HEK293T (cell line): Measurements from ENCODE around the gene ARHGAP25.
A peak's percentile ranks its signal among the peaks of the same experiment; 100 is the strongest.

Experiments used
- CTCF ChIA-PET: fragments of 350-600 bp; formaldehyde crosslinking; extraction: SDS; loops from one replicate; lab custom pipeline; 2021; ENCODE audit warnings: antibody characterized with exemption, inconsistent platforms; lab: Yijun Ruan, JAX
- POLR2A ChIA-PET: fragments of 350-600 bp; formaldehyde crosslinking; extraction: SDS; loops from one replicate; lab custom pipeline; 2020; ENCODE audit warnings: antibody characterized with exemption, inconsistent platforms; lab: Yijun Ruan, JAX
- DNase-seq: peaks from one replicate; pipeline ENCODE4 v3.0.0; 2012; ENCODE audit warnings: mixed read lengths; ENCODE audit errors: extremely low spot score
- ARNT ChIP-seq: fragments of 450-650 bp; IDR thresholded peaks from 2 replicates; pipeline ENCODE4 v1.6.1; 2017; ENCODE audit warnings: mild to moderate bottlenecking
- BHLHE40 ChIP-seq: fragments of 450-650 bp; IDR thresholded peaks from 2 replicates; pipeline ENCODE4 v1.6.1; 2016; ENCODE audit warnings: mild to moderate bottlenecking, moderate library complexity, borderline replicate concordance
- CTBP1 ChIP-seq: fragments of 450-650 bp; IDR thresholded peaks from 2 replicates; pipeline ENCODE4 v1.6.1; 2016; ENCODE audit warnings: borderline replicate concordance
- ELF4 ChIP-seq: fragments of 450-650 bp; IDR thresholded peaks from 2 replicates; pipeline ENCODE4 v1.6.1; 2017; ENCODE audit warnings: antibody characterized with exemption
- FOXA1 ChIP-seq: fragments of 450-650 bp; IDR thresholded peaks from 2 replicates; pipeline ENCODE4 v1.6.1; 2016; ENCODE audit warnings: mild to moderate bottlenecking
- FOXK2 ChIP-seq: fragments of 450-650 bp; IDR thresholded peaks from 2 replicates; pipeline ENCODE4 v1.6.1; 2016; ENCODE audit warnings: mild to moderate bottlenecking
- FOXM1 ChIP-seq: fragments of 450-650 bp; IDR thresholded peaks from 2 replicates; pipeline ENCODE4 v1.6.1; 2017; ENCODE audit warnings: mild to moderate bottlenecking, borderline replicate concordance
- HDGF ChIP-seq: fragments of 450-650 bp; IDR thresholded peaks from 2 replicates; pipeline ENCODE4 v1.6.1; 2017; ENCODE audit warnings: antibody characterized with exemption, borderline replicate concordance
- L3MBTL2 ChIP-seq: fragments of 450-650 bp; conservative IDR thresholded peaks from 2 replicates; pipeline ENCODE4 v1.6.1; 2016; ENCODE audit warnings: mild to moderate bottlenecking
- LEF1 ChIP-seq: fragments of 450-650 bp; IDR thresholded peaks from 2 replicates; pipeline ENCODE4 v1.6.1; 2017; ENCODE audit warnings: mild to moderate bottlenecking, borderline replicate concordance
- NFRKB ChIP-seq: fragments of 450-650 bp; IDR thresholded peaks from 2 replicates; pipeline ENCODE4 v1.6.1; 2016; ENCODE audit warnings: mild to moderate bottlenecking, moderate library complexity
- SP1 ChIP-seq: fragments of 450-650 bp; IDR thresholded peaks from 2 replicates; pipeline ENCODE4 v1.6.1; 2017
- SUZ12 ChIP-seq: fragments of 450-650 bp; IDR thresholded peaks from 2 replicates; pipeline ENCODE4 v1.6.1; 2016; ENCODE audit warnings: mild to moderate bottlenecking
- TARDBP ChIP-seq: fragments of 450-650 bp; IDR thresholded peaks from 2 replicates; pipeline ENCODE4 v1.6.1; 2016
- ZNF384 ChIP-seq: fragments of 450-650 bp; IDR thresholded peaks from 2 replicates; pipeline ENCODE4 v1.6.1; 2016
- TF ChIP-seq, protein P1 (sequence below): fragments of 450-650 bp; IDR thresholded peaks from 2 replicates; pipeline ENCODE4 v1.6.1; 2016

Gene ARHGAP25

DNA sequence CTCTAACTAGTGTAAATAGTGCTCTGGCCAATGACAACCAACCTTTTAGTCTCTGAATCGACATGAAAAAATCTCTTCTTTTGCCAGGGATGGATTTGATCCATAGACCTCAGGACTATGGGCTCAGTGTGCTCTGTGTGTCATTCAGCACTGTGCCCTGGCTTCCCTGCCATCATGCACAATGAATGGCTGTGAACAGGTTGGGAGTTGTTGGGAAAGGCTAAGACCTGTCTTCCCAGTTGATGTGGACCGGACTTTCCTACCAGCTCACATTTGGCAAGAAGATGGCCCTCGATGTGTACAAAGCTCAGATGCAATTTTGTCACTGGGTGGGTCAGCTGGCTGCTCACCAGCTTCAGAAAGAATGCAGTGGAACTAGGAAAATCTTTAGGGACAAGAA lies 26.0 kb upstream of the ARHGAP25 start:
- POLR2A ChIA-PET: no interaction called here
- TF ChIP-seq LEF1: no peak
- no peak for TF ChIP-seq CTBP1
- no peak for TF ChIP-seq SUZ12
- TF ChIP-seq L3MBTL2: no peak
- TF ChIP-seq, protein P1, sequence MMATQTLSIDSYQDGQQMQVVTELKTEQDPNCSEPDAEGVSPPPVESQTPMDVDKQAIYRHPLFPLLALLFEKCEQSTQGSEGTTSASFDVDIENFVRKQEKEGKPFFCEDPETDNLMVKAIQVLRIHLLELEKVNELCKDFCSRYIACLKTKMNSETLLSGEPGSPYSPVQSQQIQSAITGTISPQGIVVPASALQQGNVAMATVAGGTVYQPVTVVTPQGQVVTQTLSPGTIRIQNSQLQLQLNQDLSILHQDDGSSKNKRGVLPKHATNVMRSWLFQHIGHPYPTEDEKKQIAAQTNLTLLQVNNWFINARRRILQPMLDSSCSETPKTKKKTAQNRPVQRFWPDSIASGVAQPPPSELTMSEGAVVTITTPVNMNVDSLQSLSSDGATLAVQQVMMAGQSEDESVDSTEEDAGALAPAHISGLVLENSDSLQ: no peak
- TF ChIP-seq NFRKB: no peak
- no peak for TF ChIP-seq SP1
- no peak for TF ChIP-seq FOXK2
- no peak for TF ChIP-seq ARNT
- TF ChIP-seq ELF4: no peak
- no peak for TF ChIP-seq FOXA1
- no peak for TF ChIP-seq HDGF
- TF ChIP-seq BHLHE40: no peak
- no peak for TF ChIP-seq FOXM1
- TF ChIP-seq ZNF384: no peak
- no peak for DNase-seq
- CTCF ChIA-PET: interaction anchor here (0.7 to 2.9 kb wide), 11 partner anchors 12 to 245 kb away, joined by 3 to 27 read pairs (median 4); partner anchors contain the start of gene FBXO48

DNA sequence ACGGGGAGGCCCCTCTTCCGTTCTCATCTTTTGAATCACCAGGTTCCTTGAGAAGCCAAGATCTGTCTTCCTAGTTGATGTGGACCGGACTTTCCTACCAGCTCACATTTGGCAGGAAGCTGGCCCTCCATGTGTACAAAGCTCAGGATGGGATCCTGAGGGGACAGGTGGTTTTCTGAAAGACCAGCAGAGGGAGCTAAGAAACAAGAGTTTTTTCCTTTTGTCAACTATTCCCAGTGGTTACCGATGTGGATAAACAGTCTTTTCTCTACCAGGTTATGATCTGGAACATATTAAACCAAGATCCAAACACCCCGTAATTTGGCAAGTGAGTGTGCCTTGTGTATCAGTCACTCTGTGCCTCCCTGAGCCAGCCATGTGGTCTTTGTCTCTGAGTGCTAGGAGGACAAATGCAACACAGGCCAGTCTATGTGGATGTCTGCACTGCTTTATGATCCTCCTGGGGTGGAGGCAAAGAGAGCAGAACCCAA lies 25.1 kb upstream of the ARHGAP25 start:
- TF ChIP-seq ELF4 (no peak), CTBP1 (no peak), ARNT (no peak), L3MBTL2 (no peak), HDGF (no peak), NFRKB (no peak), SUZ12 (no peak), FOXA1 (no peak), LEF1 (no peak), ZNF384 (no peak), SP1 (no peak), BHLHE40 (no peak), FOXM1 (no peak), TARDBP (no peak), FOXK2 (no peak)
- TF ChIP-seq, protein P1: no peak

DNA sequence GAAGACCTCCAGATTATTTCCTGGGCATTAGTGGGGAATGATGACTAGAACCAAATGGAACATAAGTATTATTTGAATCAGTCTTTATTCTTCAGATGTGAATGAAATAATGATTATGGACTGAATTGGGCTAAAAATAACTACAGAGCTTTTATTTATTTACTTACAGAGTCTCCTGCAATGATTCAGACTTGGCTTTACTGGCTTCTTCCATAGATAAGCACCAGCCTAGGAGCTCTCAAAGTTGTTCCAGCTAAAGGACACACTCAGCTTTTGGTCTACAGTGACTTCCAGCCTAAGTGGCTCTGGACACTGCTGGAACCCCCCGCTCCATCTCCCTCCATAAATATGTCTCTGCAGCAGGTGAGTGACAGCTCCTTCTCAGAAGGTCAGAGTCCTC lies 24.3 kb upstream of the ARHGAP25 start:
- no peak for TF ChIP-seq ARNT
- TF ChIP-seq CTBP1: no peak
- no peak for TF ChIP-seq ZNF384
- TF ChIP-seq BHLHE40: no peak
- no peak for TF ChIP-seq FOXM1
- no peak for TF ChIP-seq SUZ12
- no peak for TF ChIP-seq ELF4
- TF ChIP-seq L3MBTL2: no peak
- no peak for TF ChIP-seq SP1
- TF ChIP-seq FOXK2: no peak
- TF ChIP-seq NFRKB: no peak
- no peak for TF ChIP-seq FOXA1
- TF ChIP-seq, protein P1: no peak
- TF ChIP-seq LEF1: no peak
- TF ChIP-seq TARDBP: no peak
- no peak for TF ChIP-seq HDGF
- no peak for DNase-seq
- ChIA-PET CTCF (interaction anchor here (1.3 to 2.9 kb wide), 2 partner anchors 180 to 215 kb away, joined by 3 to 27 read pairs; no protein-coding TSS in a partner anchor), POLR2A (no interaction called here)

More for the DNA sequence above, 25.1 kb upstream of the ARHGAP25 start:
- DNase-seq: peak; percentile 67
- CTCF ChIA-PET: interaction anchor here (0.6 to 2.9 kb wide), 19 partner anchors 9 to 304 kb away, joined by 3 to 27 read pairs (median 4); partner anchors contain the start of genes ANTXR1 and FBXO48
- POLR2A ChIA-PET: no interaction called here

DNA sequence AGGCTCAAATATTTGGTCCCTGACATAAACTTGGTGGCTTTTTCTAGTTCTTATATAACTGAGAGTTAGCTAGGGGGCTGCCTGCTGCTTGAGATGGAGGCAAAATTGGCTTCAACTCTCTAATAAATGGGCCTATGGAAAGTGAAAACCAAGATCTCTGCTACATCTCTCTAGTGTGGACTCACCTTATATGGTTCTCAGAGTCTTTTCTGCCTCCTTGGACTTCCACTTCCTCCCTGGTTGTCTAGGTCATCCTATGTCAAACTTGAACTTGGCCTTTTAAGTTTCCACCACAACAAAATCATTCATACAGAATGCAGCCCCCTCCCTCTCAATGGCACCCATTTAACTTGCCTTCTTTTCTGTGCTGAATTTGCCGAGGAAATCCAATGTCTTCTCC lies 23.9 kb upstream of the ARHGAP25 start:
- DNase-seq: no peak
- TF ChIP-seq CTBP1: no peak
- no peak for TF ChIP-seq FOXM1
- TF ChIP-seq TARDBP: no peak
- TF ChIP-seq ZNF384: no peak
- TF ChIP-seq HDGF: no peak
- TF ChIP-seq ELF4: no peak
- no peak for TF ChIP-seq LEF1
- no peak for TF ChIP-seq SUZ12
- TF ChIP-seq BHLHE40: no peak
- TF ChIP-seq FOXA1: no peak
- TF ChIP-seq, protein P1: no peak
- ChIA-PET CTCF (interaction anchor here (1.3 to 2.9 kb wide), 2 partner anchors 179 to 214 kb away, joined by 3 to 27 read pairs; no protein-coding TSS in a partner anchor), POLR2A (no interaction called here)

DNA sequence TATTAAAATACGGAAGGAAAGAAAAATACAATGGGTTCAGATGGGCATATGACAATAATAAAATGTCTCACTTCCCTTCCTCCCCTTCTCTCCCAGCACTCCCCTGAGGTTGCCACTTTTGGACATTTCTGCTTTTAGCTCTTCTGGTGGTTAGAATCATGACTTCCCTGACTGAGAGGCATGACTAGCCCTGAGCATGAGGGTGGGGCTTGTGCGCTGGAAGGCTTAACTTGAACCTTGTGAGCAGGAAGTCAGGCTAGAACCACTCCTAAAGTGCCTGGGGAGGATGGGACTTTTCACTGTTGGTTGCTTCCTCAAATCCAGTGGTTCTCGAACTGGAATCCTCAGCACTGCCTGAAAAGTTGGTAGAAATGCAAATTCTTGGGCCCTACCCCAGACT lies 19.7 kb upstream of the ARHGAP25 start:
- ChIA-PET POLR2A (no interaction called here), CTCF (no interaction called here)

More for the DNA sequence above, 19.7 kb upstream of the ARHGAP25 start:
- no peak for DNase-seq
- TF ChIP-seq CTBP1 (no peak), SUZ12 (no peak), FOXM1 (no peak), LEF1 (no peak), NFRKB (no peak), ARNT (no peak), BHLHE40 (no peak), L3MBTL2 (no peak)
